GM23248 (cell line): ENCODE data around the gene HSD11B2.
A peak's percentile ranks its signal among the peaks of the same experiment; 100 is the strongest.

Experiments
- EZH2 ChIP-seq: fragments of 200-600 bp; sonication (generic); IDR thresholded peaks from 2 replicates; pipeline ENCODE4 v1.6.1; 2018; ENCODE audit warnings: antibody characterized with exemption, mild to moderate bottlenecking; ENCODE audit not compliant: insufficient read depth, poor library complexity, severe bottlenecking
- EZH2phosphoT487 ChIP-seq: fragments of 200-600 bp; sonication (generic); IDR thresholded peaks from 2 replicates; pipeline ENCODE4 v1.6.1; 2018; ENCODE audit warnings: antibody characterized with exemption, moderate library complexity, mild to moderate bottlenecking, low read depth; ENCODE audit not compliant: insufficient read depth

GRCh38 chr16:67394155-67395104, 36.5 kb upstream of the HSD11B2 start:
- peak; percentile 55 for TF ChIP-seq EZH2
- TF ChIP-seq EZH2phosphoT487: no peak
